ENCODE results near the gene ULK3.

GRCh38 chr15:74830868-74831267 is 12.1 kb downstream of the ULK3 start:
- TF ChIP-seq CTCF (IDR thresholded peaks at IDR 0.05) (no peak), EZH2 (IDR thresholded peaks at IDR 0.05; ENCODE audit: borderline replicate concordance, insufficient read depth, low read depth, low read length, poor library complexity, severe bottlenecking) (no peak)
